SJCRH30 (cell line): Measurements from ENCODE around the gene ZNF486. TPM values are rescaled to one million over a fixed set of nuclear protein-coding genes. Genes with fewer than 3 reads are reported as not detected.

ENCODE experiments used
- total RNA-seq: library from RNA; depleted of rRNA; stranded (reverse); fragments of >200 nt; shearing (Covaris generic); gene quantifications from 2 replicates; pipeline ENCODE4 v1.2.3, GENCODE V29; 2014; rRNA removed

ZNF486 gene
- total RNA-seq, 1 experiment from 2014 or later, result 24.3 TPM

Other genes starting within 250 kb of the ZNF486 start
- 9.5 and 11.7 TPM in 2 replicates for gene ZNF682, start 127.7 kb upstream of the ZNF486 start, total RNA-seq
- 7.9 and 11.4 TPM in 2 replicates for gene ZNF90, start 89.2 kb upstream of the ZNF486 start, total RNA-seq